Suprapubic skin (tissue), 4 donors: Measurements from ENCODE around the gene SIPA1L3. TPM values are rescaled to one million over a fixed set of nuclear protein-coding genes. Genes with fewer than 3 reads are reported as not detected.
"Not testable (repeated sequence)": the region's sequence is repeated elsewhere in the genome, so short reads cannot be mapped to it uniquely, and the experiment has no call there.

Source experiments
- DNase-seq, 2 donors: peaks; one replicate each; pipeline ENCODE4 v3.0.0-alpha.2; 2019; ENCODE audit warnings: low spot score in 2 of 2
- H3K27ac ChIP-seq: fragments of 200-600 bp; sonication (generic); one replicate; pipeline ENCODE4 v1.5.1; 2019
- H3K27me3 ChIP-seq: fragments of 200-600 bp; sonication (generic); one replicate; pipeline ENCODE4 v1.5.1; 2019
- H3K36me3 ChIP-seq: fragments of 200-600 bp; sonication (generic); one replicate; pipeline ENCODE4 v1.5.1; 2019
- H3K4me1 ChIP-seq: fragments of 200-600 bp; sonication (generic); one replicate; pipeline ENCODE4 v1.5.1; 2019
- H3K4me3 ChIP-seq: fragments of 200-600 bp; sonication (generic); one replicate; pipeline ENCODE4 v1.5.1; 2019; ENCODE audit warnings: mild to moderate bottlenecking
- H3K9me3 ChIP-seq: fragments of 200-600 bp; sonication (generic); one replicate; pipeline ENCODE4 v1.5.1; 2019
- EP300 ChIP-seq: sonication (generic); formaldehyde crosslinking; IDR thresholded peaks from one replicate; pipeline ENCODE4 v1.6.1; 2017; ENCODE audit warnings: antibody characterized with exemption
- POLR2A ChIP-seq, 2 donors: fragments of 450-650 bp; IDR thresholded peaks; one replicate each; pipeline ENCODE4 v1.6.1; 2017; ENCODE audit warnings: antibody characterized with exemption in 2 of 2, mild to moderate bottlenecking in 2 of 2, moderate library complexity in 2 of 2
- POLR2AphosphoS5 ChIP-seq, 3 donors: sonication (generic); formaldehyde crosslinking; IDR thresholded peaks; one replicate each; pipeline ENCODE4 v1.6.1; 2017; ENCODE audit warnings: antibody characterized with exemption in 3 of 3
- WGBS: methylation state at CpG from one replicate; pipeline ENCODE4 v1.1.5; 2018; 5-methylcytosine and 5-hydroxymethylcytosine counted together
- total RNA-seq, 4 donors: library from RNA; depleted of rRNA; stranded (reverse); fragments of >200 nt; gene quantifications; one replicate each; pipeline ENCODE4 v1.1.0, GENCODE V29; 2016
- TF ChIP-seq, protein P1 (sequence below), 2 donors: fragments of 200-600 bp in 1 of 2; fragments of 450-650 bp in 1 of 2; sonication (generic) in 1 of 2; IDR thresholded peaks; one replicate each; pipeline ENCODE4 v1.5.1; 2016 to 2019; ENCODE audit warnings: antibody characterized with exemption in 2 of 2, mild to moderate bottlenecking in 1 of 2, moderate library complexity in 1 of 2

SIPA1L3 gene
- total RNA-seq, 4 donors from 2014 or later: 52.6 to 92.1 (median 81.8) TPM

DNA sequence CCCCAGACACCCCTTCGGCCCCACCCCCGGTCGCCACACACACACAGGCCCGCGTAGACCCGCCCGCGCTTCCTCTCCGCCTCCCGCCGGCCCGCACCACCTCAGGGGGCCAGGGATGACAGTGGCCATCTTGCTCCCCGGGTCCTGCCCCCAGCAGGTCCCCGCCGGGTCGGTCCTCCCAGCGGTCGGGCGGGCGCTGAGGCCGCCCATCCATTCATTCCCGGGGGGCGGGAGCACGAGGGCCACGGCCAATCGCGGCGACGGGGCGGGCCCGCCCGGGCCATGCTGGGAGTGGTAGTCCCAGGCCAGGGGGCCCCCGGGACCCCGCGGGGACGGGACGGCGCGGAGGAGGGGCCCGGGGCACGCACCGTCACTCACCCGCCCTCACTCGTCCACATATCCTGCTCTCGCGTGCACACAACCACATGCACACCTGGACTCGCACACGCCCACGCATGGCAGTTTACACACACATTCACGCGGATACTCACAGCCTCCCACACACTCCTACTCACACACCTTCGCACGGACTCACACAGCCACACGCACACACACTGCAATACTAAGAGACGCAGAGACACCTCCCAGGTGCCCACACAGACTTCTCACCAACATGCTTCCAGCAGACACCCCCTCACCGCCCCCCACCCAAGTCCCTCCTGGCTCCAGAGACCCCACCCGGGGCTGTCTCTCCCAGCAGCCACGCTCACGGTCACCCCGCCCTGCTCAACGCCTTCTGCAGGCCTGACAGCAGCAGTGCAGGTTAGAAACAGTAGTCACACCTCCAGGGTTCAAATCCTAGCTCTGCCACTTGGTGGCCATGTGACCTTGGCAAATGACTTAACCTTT is 317.2 kb downstream of the SIPA1L3 start, which contains the start of gene DPF1:
DPF1 (minus strand) TSS at position 209 of the 849 bp plus-strand sequence; CDS start at position 129, 80 bp downstream.
- Histone ChIP-seq H3K27ac (no peak within 1 kb of the TSS), H3K9me3 (no peaks in the 10 kb centered on the region), H3K4me3 (peak within 1 kb of the TSS; percentile 47), H3K27me3 (peaks cover 83% of the 10 kb centered on the region), H3K4me1 (peaks cover 30% of the 10 kb centered on the region), H3K36me3 (no peaks in the 10 kb centered on the region)
- 4% methylated on average over 41 of the region's 61 CpGs for whole genome bisulfite sequencing
- TF ChIP-seq POLR2AphosphoS5 (IDR thresholded peaks at IDR 0.05) (no peak), EP300 (no peak), POLR2A (IDR thresholded peaks at IDR 0.05) (no peak)
- TF ChIP-seq, protein P1, sequence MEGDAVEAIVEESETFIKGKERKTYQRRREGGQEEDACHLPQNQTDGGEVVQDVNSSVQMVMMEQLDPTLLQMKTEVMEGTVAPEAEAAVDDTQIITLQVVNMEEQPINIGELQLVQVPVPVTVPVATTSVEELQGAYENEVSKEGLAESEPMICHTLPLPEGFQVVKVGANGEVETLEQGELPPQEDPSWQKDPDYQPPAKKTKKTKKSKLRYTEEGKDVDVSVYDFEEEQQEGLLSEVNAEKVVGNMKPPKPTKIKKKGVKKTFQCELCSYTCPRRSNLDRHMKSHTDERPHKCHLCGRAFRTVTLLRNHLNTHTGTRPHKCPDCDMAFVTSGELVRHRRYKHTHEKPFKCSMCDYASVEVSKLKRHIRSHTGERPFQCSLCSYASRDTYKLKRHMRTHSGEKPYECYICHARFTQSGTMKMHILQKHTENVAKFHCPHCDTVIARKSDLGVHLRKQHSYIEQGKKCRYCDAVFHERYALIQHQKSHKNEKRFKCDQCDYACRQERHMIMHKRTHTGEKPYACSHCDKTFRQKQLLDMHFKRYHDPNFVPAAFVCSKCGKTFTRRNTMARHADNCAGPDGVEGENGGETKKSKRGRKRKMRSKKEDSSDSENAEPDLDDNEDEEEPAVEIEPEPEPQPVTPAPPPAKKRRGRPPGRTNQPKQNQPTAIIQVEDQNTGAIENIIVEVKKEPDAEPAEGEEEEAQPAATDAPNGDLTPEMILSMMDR (IDR thresholded peaks at IDR 0.05): no peak
- no peak for DNase-seq

- DNase-seq, H3K4me3 ChIP-seq, H3K9me3 ChIP-seq, H3K27ac ChIP-seq, H3K36me3 ChIP-seq: not testable (repeated sequence)
- peaks cover 87% of the 10 kb centered on the region for H3K27me3 ChIP-seq
- 92% methylated on average over 6 of the region's 6 CpGs for WGBS
- H3K4me1 ChIP-seq: peaks cover 32% of the 10 kb centered on the region
These were observed 317.8 kb downstream of the SIPA1L3 start for GRCh38 chr19:38224863-38225218.

DNA sequence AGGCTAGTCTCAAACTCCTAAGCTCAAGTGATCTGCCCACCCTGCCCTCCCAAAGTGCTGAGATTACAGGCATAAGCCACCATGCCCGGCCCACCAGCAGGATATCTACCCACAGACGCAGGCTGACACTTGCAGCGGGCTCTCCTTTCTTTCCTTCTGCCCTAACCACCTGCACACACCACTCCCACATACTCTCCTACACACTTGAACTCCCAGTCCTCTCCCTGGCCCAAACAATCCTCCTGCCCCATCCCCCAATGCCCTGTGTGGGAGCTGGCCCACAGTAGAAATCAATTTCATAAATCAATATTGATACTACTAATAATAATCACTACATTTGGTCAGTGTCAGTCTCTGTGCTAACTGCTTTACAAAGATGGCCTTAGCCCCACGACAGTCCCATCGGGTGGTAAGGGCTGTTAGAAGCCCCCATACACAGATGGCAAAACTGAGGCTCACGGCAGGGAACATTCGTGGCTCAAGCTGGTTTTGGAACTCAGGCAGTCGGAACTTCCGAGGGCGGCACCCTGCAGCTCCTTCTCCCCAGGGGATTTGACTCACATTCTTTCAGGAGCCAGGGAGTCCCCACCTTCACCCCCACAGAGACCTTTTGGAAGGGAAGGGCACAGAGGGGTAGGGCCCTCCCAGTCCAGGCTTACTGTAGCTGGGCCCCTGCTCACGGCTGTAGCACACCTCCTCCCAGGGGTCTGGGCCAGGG is 320.4 kb downstream of the SIPA1L3 start:
- peaks cover 76% of the 10 kb centered on the region for H3K27me3 ChIP-seq
- no peak overlapping the region for H3K27ac ChIP-seq
- H3K4me1 ChIP-seq: peaks cover 32% of the 10 kb centered on the region
- DNase-seq: no peak
- no peaks in the 10 kb centered on the region for H3K9me3 ChIP-seq
- 61% methylated on average over 5 of the region's 11 CpGs for WGBS
- no peak for TF ChIP-seq POLR2A (IDR thresholded peaks at IDR 0.05)
- TF ChIP-seq EP300: no peak
- TF ChIP-seq POLR2AphosphoS5 (IDR thresholded peaks at IDR 0.05): no peak
- TF ChIP-seq, protein P1 (IDR thresholded peaks at IDR 0.05): no peak
- H3K36me3 ChIP-seq: no peaks in the 10 kb centered on the region
- H3K4me3 ChIP-seq: no peak overlapping the region

- 21% methylated on average over 14 of the region's 16 CpGs for WGBS
- Histone ChIP-seq H3K27me3 (peaks cover 74% of the 10 kb centered on the region), H3K9me3 (no peaks in the 10 kb centered on the region), H3K36me3 (no peaks in the 10 kb centered on the region), H3K4me3 (no peak overlapping the region), H3K27ac (no peak overlapping the region), H3K4me1 (peaks cover 32% of the 10 kb centered on the region)
- no peak for DNase-seq
- TF ChIP-seq POLR2A (IDR thresholded peaks at IDR 0.05) (no peak), EP300 (no peak), POLR2AphosphoS5 (IDR thresholded peaks at IDR 0.05) (no peak)
- TF ChIP-seq, protein P1 (IDR thresholded peaks at IDR 0.05): no peak
These were observed 321.0 kb downstream of the SIPA1L3 start for GRCh38 chr19:38228005-38228377.

- Histone ChIP-seq H3K4me3 (peak overlapping the region; percentile 34), H3K27me3 (peaks cover 69% of the 10 kb centered on the region), H3K27ac (no peak overlapping the region), H3K36me3 (no peaks in the 10 kb centered on the region), H3K9me3 (no peaks in the 10 kb centered on the region), H3K4me1 (peaks cover 29% of the 10 kb centered on the region)
- TF ChIP-seq POLR2AphosphoS5 (IDR thresholded peaks at IDR 0.05) (no peak), POLR2A (IDR thresholded peaks at IDR 0.05) (no peak), EP300 (no peak)
- TF ChIP-seq, protein P1 (IDR thresholded peaks at IDR 0.05): no peak
- WGBS: 2% methylated on average over 48 of the region's 80 CpGs
- no peak for DNase-seq
These were observed 321.8 kb downstream of the SIPA1L3 start for GRCh38 chr19:38228491-38229439.
